ENCODE measurements around the gene LAMC2.
A peak's percentile ranks its signal among the peaks of the same experiment; 100 is the strongest.
"Not testable (repeated sequence)": the region's sequence is repeated elsewhere in the genome, so short reads cannot be mapped to it uniquely, and the experiment has no call there.

LAMC2 gene

DNA sequence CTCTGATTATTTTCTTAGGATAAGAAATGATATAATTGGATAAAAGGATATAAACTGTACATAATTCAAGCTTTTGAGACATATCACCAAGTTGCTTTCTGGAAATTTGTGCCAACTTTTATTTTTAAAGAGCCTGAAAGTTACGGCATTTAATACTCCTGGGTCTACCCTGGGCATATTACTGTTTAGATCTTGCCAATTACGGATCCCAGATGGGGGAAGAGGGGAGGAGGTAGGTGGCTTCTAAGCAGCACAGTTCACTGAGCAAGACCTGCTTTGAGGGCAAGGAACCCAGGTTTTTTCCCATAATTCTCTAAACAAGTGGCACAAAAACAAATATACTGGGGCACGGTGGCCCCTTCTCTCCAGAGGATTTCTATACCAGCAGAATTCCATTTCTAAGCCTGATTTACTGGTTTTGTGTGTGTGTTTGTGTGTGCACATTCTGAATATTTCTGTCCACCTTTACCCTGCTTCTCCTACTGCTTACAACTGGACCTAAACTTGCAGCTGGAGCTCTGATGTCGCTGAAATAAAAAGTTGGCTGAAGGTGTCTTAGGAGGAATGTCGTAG is 76.7 kb downstream of the LAMC2 start:
- no peak for DNase-seq (ENCODE audit: low read depth)
- no peak overlapping the region for H3K4me3 ChIP-seq (ENCODE audit: low read depth, low read length)
- TF ChIP-seq, protein P1, sequence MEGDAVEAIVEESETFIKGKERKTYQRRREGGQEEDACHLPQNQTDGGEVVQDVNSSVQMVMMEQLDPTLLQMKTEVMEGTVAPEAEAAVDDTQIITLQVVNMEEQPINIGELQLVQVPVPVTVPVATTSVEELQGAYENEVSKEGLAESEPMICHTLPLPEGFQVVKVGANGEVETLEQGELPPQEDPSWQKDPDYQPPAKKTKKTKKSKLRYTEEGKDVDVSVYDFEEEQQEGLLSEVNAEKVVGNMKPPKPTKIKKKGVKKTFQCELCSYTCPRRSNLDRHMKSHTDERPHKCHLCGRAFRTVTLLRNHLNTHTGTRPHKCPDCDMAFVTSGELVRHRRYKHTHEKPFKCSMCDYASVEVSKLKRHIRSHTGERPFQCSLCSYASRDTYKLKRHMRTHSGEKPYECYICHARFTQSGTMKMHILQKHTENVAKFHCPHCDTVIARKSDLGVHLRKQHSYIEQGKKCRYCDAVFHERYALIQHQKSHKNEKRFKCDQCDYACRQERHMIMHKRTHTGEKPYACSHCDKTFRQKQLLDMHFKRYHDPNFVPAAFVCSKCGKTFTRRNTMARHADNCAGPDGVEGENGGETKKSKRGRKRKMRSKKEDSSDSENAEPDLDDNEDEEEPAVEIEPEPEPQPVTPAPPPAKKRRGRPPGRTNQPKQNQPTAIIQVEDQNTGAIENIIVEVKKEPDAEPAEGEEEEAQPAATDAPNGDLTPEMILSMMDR (conservative IDR thresholded peaks at IDR 0.05; ENCODE audit: low read depth, low read length) = no peak

- TF ChIP-seq, protein P1 (conservative IDR thresholded peaks at IDR 0.05; ENCODE audit: low read depth, low read length) = no peak
- no peak for DNase-seq (ENCODE audit: low read depth)
- no peak overlapping the region for H3K4me3 ChIP-seq (ENCODE audit: low read depth, low read length)
Measured at GRCh38 chr1:183263886-183264602, 78.0 kb downstream of the LAMC2 start.

GRCh38 chr1:183267646-183268431 is 81.8 kb downstream of the LAMC2 start:
- TF ChIP-seq, protein P1 (conservative IDR thresholded peaks at IDR 0.05; ENCODE audit: low read depth, low read length) = no peak
- peak; percentile 86 for DNase-seq (ENCODE audit: low read depth)
- H3K4me3 ChIP-seq (ENCODE audit: low read depth, low read length) = no peak overlapping the region

- no peak overlapping the region for H3K4me3 ChIP-seq (ENCODE audit: low read depth, low read length)
- DNase-seq (ENCODE audit: low read depth) = peak; percentile 66
Measured at GRCh38 chr1:183270541-183271141, 84.6 kb downstream of the LAMC2 start.

DNA sequence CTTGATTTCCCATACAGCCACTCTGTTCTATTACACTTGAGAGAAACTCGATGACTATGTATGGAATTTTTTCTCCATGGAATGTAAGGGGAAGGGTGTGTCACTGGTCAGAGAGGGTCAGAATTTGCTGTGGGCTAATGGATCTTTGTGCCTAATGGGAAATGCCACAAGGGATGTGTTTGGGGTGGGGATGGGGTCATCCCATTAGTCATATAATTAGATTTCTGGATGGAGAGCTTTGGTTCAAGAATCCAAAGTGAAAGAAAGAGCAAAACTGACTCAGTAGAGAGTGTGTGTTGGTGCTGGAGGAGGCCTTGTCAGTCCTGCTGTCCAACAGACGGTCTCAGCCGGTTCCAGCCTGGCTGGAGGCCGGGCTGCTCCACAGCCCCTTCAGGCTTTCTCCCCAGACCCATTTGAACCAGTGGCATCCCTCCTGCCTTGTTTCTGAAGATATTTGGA is 86.4 kb downstream of the LAMC2 start:
- H3K4me3 ChIP-seq (ENCODE audit: low read depth, low read length) = no peak overlapping the region
- DNase-seq (ENCODE audit: low read depth) = peak; percentile 54
- TF ChIP-seq, protein P1 (conservative IDR thresholded peaks at IDR 0.05; ENCODE audit: low read depth, low read length) = no peak

More at GRCh38 chr1:183270541-183271141, 84.6 kb downstream of the LAMC2 start:
- TF ChIP-seq, protein P1 (conservative IDR thresholded peaks at IDR 0.05; ENCODE audit: low read depth, low read length) = no peak

DNA sequence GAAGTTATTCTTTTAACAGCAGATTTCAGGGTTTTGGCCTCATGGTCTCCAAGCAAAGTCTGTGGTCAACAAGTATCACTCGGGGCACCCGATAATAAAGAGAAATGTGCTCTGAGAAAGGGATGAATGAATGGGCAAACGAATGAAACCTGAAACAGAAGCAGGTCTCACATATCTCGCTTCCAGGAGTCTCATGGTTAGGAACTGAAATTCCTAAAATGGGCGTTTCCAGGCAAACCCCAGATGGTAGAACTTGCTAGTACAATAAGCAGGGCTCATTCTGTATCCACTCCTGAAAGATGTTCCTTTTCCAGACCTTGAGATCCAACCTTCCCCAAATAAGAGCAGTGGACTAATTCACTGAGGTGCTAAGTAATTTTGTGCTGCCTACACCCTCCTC is 87.2 kb downstream of the LAMC2 start:
- no peak overlapping the region for H3K4me3 ChIP-seq (ENCODE audit: low read depth, low read length)
- TF ChIP-seq, protein P1 (conservative IDR thresholded peaks at IDR 0.05; ENCODE audit: low read depth, low read length) = no peak

DNA sequence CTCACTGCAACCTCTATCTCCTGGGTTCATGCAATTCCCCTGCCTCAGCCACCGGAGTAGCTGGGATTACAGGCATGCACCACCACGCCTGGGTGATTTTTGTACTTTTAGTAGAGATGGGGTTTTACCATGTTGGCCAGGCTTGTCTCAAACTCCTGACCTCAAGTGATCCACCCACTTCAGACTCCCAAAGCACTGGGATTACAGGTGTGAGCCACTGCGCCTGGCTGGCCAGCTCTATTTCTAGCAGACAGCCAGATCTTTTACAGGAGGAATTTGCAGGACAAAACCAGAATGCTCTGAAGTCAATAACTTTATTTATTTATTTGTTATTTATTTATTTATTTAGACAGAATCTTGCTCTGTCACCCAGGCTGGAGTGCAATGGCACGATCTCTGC is 87.9 kb downstream of the LAMC2 start:
- not testable (repeated sequence) for H3K4me3 ChIP-seq (ENCODE audit: low read depth, low read length); DNase-seq (ENCODE audit: low read depth)

More for the DNA sequence above, 87.2 kb downstream of the LAMC2 start:
- no peak for DNase-seq (ENCODE audit: low read depth)

Data from choroid plexus epithelial cell (primary cell).